GM12878 (cell line): Measurements from ENCODE around the gene C17orf107. TPM values are rescaled to one million over a fixed set of nuclear protein-coding genes. Genes with fewer than 3 reads are reported as not detected.

ENCODE experiments used
- ATAC-seq: fragments of 200-7000 bp; cut with Tn5 transposase; 3 replicates; pipeline ENCODE4 v1.9.1; 2020; ENCODE audit warnings: mild to moderate bottlenecking, moderate library complexity
- BruUV-seq: library from RNA; stranded (reverse); fragments of 400-500 nt; replicated peaks from 2 replicates; lab custom pipeline; 2021; lab: Mats Ljungman, UMichigan
- CTCF ChIA-PET: fragments of 300-600 bp; sonication (Branson Sonifier 250); formaldehyde crosslinking; extraction: SDS; loops from one replicate; lab custom pipeline; 2021; ENCODE audit warnings: inconsistent platforms; lab: Yijun Ruan, JAX
- POLR2A ChIA-PET: fragments of 350-600 bp; formaldehyde crosslinking; extraction: SDS; loops from one replicate; lab custom pipeline; 2021; ENCODE audit warnings: inconsistent platforms; lab: Charles Lee
- RAD21 ChIA-PET: fragments of 300-600 bp; sonication (Branson Sonifier 250); formaldehyde crosslinking; loops from one replicate; lab custom pipeline; 2023; ENCODE audit warnings: antibody characterized with exemption; ENCODE audit not compliant: unreplicated experiment; lab: Charles Lee
- SMC1A ChIA-PET: fragments of 300-600 bp; sonication (Branson Sonifier 250); formaldehyde crosslinking; loops from one replicate; lab custom pipeline; 2023; ENCODE audit not compliant: unreplicated experiment, uncharacterized antibody; lab: Charles Lee
- DNase-seq: peaks from one replicate; pipeline ENCODE4 v3.0.0-alpha.2; 2011; ENCODE audit warnings: low read depth, low spot score
- FAIRE-seq: peaks from 3 replicates; lab custom pipeline; 2011; peaks lifted over from hg19 to GRCh38; lab: Jason Lieb, UNC
- H2AFZ ChIP-seq: 2 replicates; pipeline ENCODE4 v1.6.0; 2011; ENCODE audit warnings: low read depth, low read length, control low read depth; ENCODE audit not compliant: control insufficient read depth
- H3K27ac ChIP-seq: 2 replicates; pipeline ENCODE4 v1.5.1; 2011; ENCODE audit warnings: control low read depth; ENCODE audit not compliant: control insufficient read depth, insufficient read depth
- H3K27me3 ChIP-seq, 2 experiments: replicated peaks in 1 of 2; 2 replicates each; pipeline versions ENCODE4 v1.6.0 to v1.6.1; 2011; ENCODE audit warnings: low read length in 1 of 2; ENCODE audit not compliant: control insufficient read depth in 2 of 2, insufficient read depth in 2 of 2
- H3K36me3 ChIP-seq, 2 experiments: 2 replicates each; pipeline ENCODE4 v1.5.1; 2011; ENCODE audit warnings: low read length in 1 of 2; ENCODE audit not compliant: control insufficient read depth in 2 of 2, insufficient read depth in 2 of 2
- H3K4me1 ChIP-seq: 2 replicates; pipeline ENCODE4 v1.6.1; 2011; ENCODE audit warnings: mild to moderate bottlenecking, low read length, moderate library complexity, mixed read lengths; ENCODE audit not compliant: control insufficient read depth, insufficient read depth
- H3K4me2 ChIP-seq: 2 replicates; pipeline ENCODE4 v1.6.0; 2011; ENCODE audit warnings: control low read depth; ENCODE audit not compliant: control insufficient read depth, insufficient read depth
- H3K4me3 ChIP-seq: fragments of 200-600 bp; sonication (generic); 2 replicates; pipeline ENCODE4 v1.5.1; 2016
- H3K79me2 ChIP-seq: 2 replicates; pipeline ENCODE4 v1.6.0; 2011; ENCODE audit warnings: low read length; ENCODE audit not compliant: control insufficient read depth, insufficient read depth
- H3K9ac ChIP-seq: 2 replicates; pipeline ENCODE4 v1.8.0; 2011; ENCODE audit warnings: low read length, control low read depth, mixed read lengths; ENCODE audit not compliant: control insufficient read depth, insufficient read depth
- H3K9me3 ChIP-seq: replicated peaks from 3 replicates; pipeline ENCODE4 v1.5.1; 2011; ENCODE audit warnings: mild to moderate bottlenecking, low read length; ENCODE audit not compliant: control insufficient read depth, insufficient read depth
- H4K20me1 ChIP-seq: 2 replicates; pipeline ENCODE4 v1.6.0; 2011; ENCODE audit not compliant: control insufficient read depth, insufficient read depth
- BACH1 ChIP-seq: fragments of 450-650 bp; IDR thresholded peaks from 2 replicates; pipeline ENCODE4 v1.6.1; 2017; ENCODE audit warnings: mild to moderate bottlenecking, borderline replicate concordance
- BCL3 ChIP-seq: IDR thresholded peaks from 2 replicates; pipeline ENCODE4 v1.6.1; 2011; ENCODE audit warnings: borderline replicate concordance, low read depth, mild to moderate bottlenecking, moderate library complexity, low read length; ENCODE audit not compliant: insufficient read depth, poor library complexity, severe bottlenecking
- CBX5 ChIP-seq: sonication (generic); IDR thresholded peaks from 2 replicates; pipeline ENCODE4 v1.6.1; 2016; ENCODE audit warnings: low read depth, moderate library complexity, mild to moderate bottlenecking, inconsistent platforms
- FOXK2 ChIP-seq: fragments of 450-650 bp; IDR thresholded peaks from 2 replicates; pipeline ENCODE4 v1.6.1; 2017; ENCODE audit warnings: mild to moderate bottlenecking, moderate library complexity
- GATAD2B ChIP-seq: fragments of 450-650 bp; conservative IDR thresholded peaks from 2 replicates; pipeline ENCODE4 v1.6.1; 2017; ENCODE audit warnings: low read depth, mild to moderate bottlenecking, moderate library complexity
- IKZF1 ChIP-seq: fragments of 450-650 bp; conservative IDR thresholded peaks from 2 replicates; pipeline ENCODE4 v1.6.1; 2017; ENCODE audit warnings: antibody characterized with exemption, mild to moderate bottlenecking
- IRF3 ChIP-seq: fragments of 450-650 bp; IDR thresholded peaks from 2 replicates; pipeline ENCODE4 v1.6.1; 2014; ENCODE audit warnings: mild to moderate bottlenecking
- KLF5 ChIP-seq: fragments of 450-650 bp; IDR thresholded peaks from 2 replicates; pipeline ENCODE4 v1.6.1; 2014; ENCODE audit warnings: mild to moderate bottlenecking; ENCODE audit not compliant: partially characterized antibody
- SMAD1 ChIP-seq: fragments of 450-650 bp; IDR thresholded peaks from 2 replicates; pipeline ENCODE4 v1.6.1; 2018; ENCODE audit warnings: mild to moderate bottlenecking, low read depth; ENCODE audit not compliant: partially characterized antibody
- SMAD5 ChIP-seq: IDR thresholded peaks from 2 replicates; pipeline ENCODE4 v1.6.1; 2016; ENCODE audit warnings: antibody characterized with exemption, low read depth
- USF2 ChIP-seq: IDR thresholded peaks from 2 replicates; pipeline ENCODE4 v1.6.1; 2011; ENCODE audit warnings: low read depth, low read length, improper control_type of control experiment, borderline replicate concordance
- WGBS: methylation state at CpG from one replicate; pipeline ENCODE4 v1.1.6; 2016; ENCODE audit warnings: low lambda C conversion rate; ENCODE audit not compliant: insufficient replicate concordance, insufficient coverage; ENCODE audit errors: missing lambda C conversion rate; 5-methylcytosine and 5-hydroxymethylcytosine counted together
- in situ Hi-C: fragments of 300-500 bp; cut with MboI; formaldehyde crosslinking; loops from 9 replicates; pipeline ENCODE4 v1.14.3; 2018; ENCODE audit warnings: mixed read lengths
- intact Hi-C: fragments of 100-400 bp; cut with micrococcal nuclease; formaldehyde crosslinking; loops from one replicate; pipeline ENCODE4 v1.14.2; 2022; ENCODE audit not compliant: unreplicated experiment
- polyA plus RNA-seq, 11 experiments: library from polyadenylated mRNA; depleted of rRNA in 4 of 11; unstranded in 6 of 11; stranded (reverse) in 5 of 11; fragments of >200 nt; fragmentation: Nextera tagmentation in 4 of 11; fragmentation: Illumina TruSeq in 1 of 11; extraction: Ambion mirVana in 4 of 11; extraction: Trizol in 1 of 11; gene quantifications; 1 replicate in 1 of 11; 2 replicates in 10 of 11; pipeline versions ENCODE4 v1.2.1 to v1.2.3, GENCODE V29; 2011 to 2016; ENCODE audit warnings: inconsistent platforms in 2 of 11, missing spikeins in 2 of 11, low read depth in 1 of 11
- total RNA-seq, 4 experiments: library from RNA; depleted of rRNA in 3 of 4; stranded (reverse); fragments of >200 nt in 3 of 4; fragmentation: Illumina TruSeq in 1 of 4; extraction: Trizol in 1 of 4; gene quantifications; 2 replicates each; pipeline versions ENCODE4 v1.2.1 to v1.2.3, GENCODE V29; 2013 to 2021
- TF ChIP-seq, protein P1 (sequence below), 3 experiments: IDR thresholded peaks in 2 of 3; conservative IDR thresholded peaks in 1 of 3; 2 replicates each; pipeline ENCODE4 v1.5.1; 2011; ENCODE audit warnings: low read depth in 3 of 3, low read length in 3 of 3, mild to moderate bottlenecking in 3 of 3, control low read depth in 2 of 3, moderate library complexity in 2 of 3, inconsistent platforms in 1 of 3, mixed read lengths in 1 of 3; ENCODE audit not compliant: control insufficient read depth in 2 of 3, insufficient read depth in 1 of 3; ENCODE audit errors: extremely low read depth in 1 of 3
- TF ChIP-seq, protein P2 (sequence below): IDR thresholded peaks from 2 replicates; pipeline ENCODE4 v1.6.1; 2011; ENCODE audit warnings: mild to moderate bottlenecking, low read depth, low read length, moderate library complexity; ENCODE audit not compliant: insufficient replicate concordance

C17orf107 gene
- total and polyA plus RNA-seq, 10 of the 15 experiments (the other 5 are each of a cell fraction or from before 2014, with no cell fraction given), result 0.05 to 0.46 (median 0.11) TPM; not detected in 3

GRCh38 chr17:4901648-4902344 is 2.5 kb downstream of the C17orf107 start:
- DNase-seq, result no peak
- intact Hi-C loops, result loop anchor here (5.0 kb wide), 1 partner anchor 169 kb away; the partner anchor contains the start of gene MED11

More at GRCh38 chr17:4901648-4902344, 2.5 kb downstream of the C17orf107 start:
- no peaks in the 10 kb centered on the region; a peak in 2 of 4 replicates for H3K36me3 ChIP-seq
- peaks cover 20% of the 10 kb centered on the region for H3K4me1 ChIP-seq
- no peak overlapping the region for H3K9ac ChIP-seq
- ChIA-PET SMC1A (interaction anchor here (1.5 to 1.6 kb wide), 2 partner anchors 65 to 265 kb away, joined by 4 read pairs; no protein-coding TSS in a partner anchor), POLR2A (interaction anchor here (0.6 kb wide), 1 partner anchor 62 kb away, joined by 6 read pairs; no protein-coding TSS in a partner anchor), RAD21 (interaction anchor here (0.9 kb wide), 1 partner anchor 192 kb away, joined by 5 read pairs; the partner anchor contains the start of gene ARRB2), CTCF (interaction anchor here (1.0 to 3.0 kb wide), 5 partner anchors 8 to 333 kb away, joined by 3 to 11 read pairs (median 10); partner anchors contain the start of genes ARRB2 and SPAG7)
- H3K27ac ChIP-seq, result no peak overlapping the region
- BruUV-seq, result no TSS peak
- TF ChIP-seq BACH1, result no peak
- no peak for TF ChIP-seq GATAD2B
- no peak for TF ChIP-seq FOXK2
- TF ChIP-seq SMAD1, result no peak
- TF ChIP-seq IKZF1, result no peak
- TF ChIP-seq, protein P1, sequence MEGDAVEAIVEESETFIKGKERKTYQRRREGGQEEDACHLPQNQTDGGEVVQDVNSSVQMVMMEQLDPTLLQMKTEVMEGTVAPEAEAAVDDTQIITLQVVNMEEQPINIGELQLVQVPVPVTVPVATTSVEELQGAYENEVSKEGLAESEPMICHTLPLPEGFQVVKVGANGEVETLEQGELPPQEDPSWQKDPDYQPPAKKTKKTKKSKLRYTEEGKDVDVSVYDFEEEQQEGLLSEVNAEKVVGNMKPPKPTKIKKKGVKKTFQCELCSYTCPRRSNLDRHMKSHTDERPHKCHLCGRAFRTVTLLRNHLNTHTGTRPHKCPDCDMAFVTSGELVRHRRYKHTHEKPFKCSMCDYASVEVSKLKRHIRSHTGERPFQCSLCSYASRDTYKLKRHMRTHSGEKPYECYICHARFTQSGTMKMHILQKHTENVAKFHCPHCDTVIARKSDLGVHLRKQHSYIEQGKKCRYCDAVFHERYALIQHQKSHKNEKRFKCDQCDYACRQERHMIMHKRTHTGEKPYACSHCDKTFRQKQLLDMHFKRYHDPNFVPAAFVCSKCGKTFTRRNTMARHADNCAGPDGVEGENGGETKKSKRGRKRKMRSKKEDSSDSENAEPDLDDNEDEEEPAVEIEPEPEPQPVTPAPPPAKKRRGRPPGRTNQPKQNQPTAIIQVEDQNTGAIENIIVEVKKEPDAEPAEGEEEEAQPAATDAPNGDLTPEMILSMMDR (IDR thresholded peaks at IDR 0.05 in 2 of 3, conservative IDR thresholded peaks at IDR 0.05 in 1 of 3; ENCODE audit: control insufficient read depth in 2 of 3, extremely low read depth in 1 of 3, insufficient read depth in 1 of 3, low read depth in 3 of 3, low read length in 3 of 3), result no peak
- no peak for TF ChIP-seq CBX5
- no peak for TF ChIP-seq KLF5
- no peak for TF ChIP-seq BCL3
- TF ChIP-seq SMAD5, result no peak
- TF ChIP-seq IRF3, result no peak
- TF ChIP-seq USF2, result no peak
- TF ChIP-seq, protein P2, sequence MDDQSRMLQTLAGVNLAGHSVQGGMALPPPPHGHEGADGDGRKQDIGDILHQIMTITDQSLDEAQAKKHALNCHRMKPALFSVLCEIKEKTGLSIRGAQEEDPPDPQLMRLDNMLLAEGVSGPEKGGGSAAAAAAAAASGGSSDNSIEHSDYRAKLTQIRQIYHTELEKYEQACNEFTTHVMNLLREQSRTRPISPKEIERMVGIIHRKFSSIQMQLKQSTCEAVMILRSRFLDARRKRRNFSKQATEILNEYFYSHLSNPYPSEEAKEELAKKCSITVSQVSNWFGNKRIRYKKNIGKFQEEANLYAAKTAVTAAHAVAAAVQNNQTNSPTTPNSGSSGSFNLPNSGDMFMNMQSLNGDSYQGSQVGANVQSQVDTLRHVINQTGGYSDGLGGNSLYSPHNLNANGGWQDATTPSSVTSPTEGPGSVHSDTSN, result no peak
- no peak overlapping the region for H2AFZ ChIP-seq
- H3K4me3 ChIP-seq, result no peak overlapping the region
- H3K27me3 ChIP-seq, result no peaks in the 10 kb centered on the region; a peak in 2 of 4 replicates
- H4K20me1 ChIP-seq, result no peaks in the 10 kb centered on the region
- 71% methylated on average over 35 of the region's 48 CpGs for WGBS
- no peak for FAIRE-seq
- H3K9me3 ChIP-seq, result no peaks in the 10 kb centered on the region; the same call in 2 of the 3 replicates
- in situ Hi-C loops, result no loop called here
- no peak for ATAC-seq
- no peaks in the 10 kb centered on the region for H3K79me2 ChIP-seq
- H3K4me2 ChIP-seq, result no peak overlapping the region
